NCI-H524 (cell line): ENCODE results near the gene CAPN15.
A peak's percentile ranks its signal among the peaks of the same experiment; 100 is the strongest.

Experiments used
- DNase-seq, 2 experiments: peaks; one replicate each; lab custom pipeline; 2025; lab: John Stamatoyannopoulos, UW

CAPN15 gene

GRCh38 chr16:546909-547770, 19.6 kb downstream of the CAPN15 start:
- DNase-seq, result no peak

DNA sequence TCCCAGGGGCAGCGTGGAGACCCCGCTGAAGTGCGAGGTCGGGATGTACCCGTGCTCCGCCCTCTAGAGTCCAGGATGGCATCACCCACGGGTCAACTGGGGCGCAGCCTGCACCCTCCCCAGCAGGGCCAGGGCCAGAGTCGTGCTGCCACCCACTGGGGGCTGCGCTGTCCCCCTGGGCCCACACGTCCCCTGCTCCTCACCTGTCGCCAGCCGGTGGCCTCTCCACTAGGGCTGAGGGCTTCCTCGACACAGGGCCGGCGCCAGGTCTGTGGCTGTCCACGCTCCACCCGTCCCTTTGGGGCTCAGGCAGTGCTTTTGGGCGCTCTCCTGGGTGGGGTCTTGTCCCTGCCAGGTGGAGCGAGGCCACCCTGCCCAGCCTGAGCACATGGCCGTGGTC, 21.1 kb downstream of the CAPN15 start:
- DNase-seq, result no peak

GRCh38 chr16:549544-550263, 22.2 kb downstream of the CAPN15 start:
- DNase-seq, result no peak

DNA sequence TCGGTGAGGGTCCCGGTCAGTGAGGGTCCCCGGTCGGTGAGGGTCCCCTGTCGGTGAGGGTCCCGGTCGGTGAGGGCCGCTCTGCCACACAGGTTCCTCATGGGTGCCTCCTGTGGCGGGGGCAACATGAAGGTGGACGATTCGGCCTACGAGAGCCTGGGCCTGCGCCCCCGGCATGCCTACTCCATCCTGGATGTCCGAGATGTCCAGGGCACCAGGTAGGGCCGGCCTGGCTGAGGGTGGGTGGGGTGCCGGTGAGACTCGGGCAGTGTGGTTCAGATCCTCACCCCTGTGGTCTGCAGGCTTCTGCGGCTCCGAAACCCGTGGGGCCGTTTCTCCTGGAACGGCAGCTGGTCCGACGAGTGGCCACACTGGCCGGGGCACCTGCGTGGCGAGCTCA, 23.7 kb downstream of the CAPN15 start:
- no peak for DNase-seq

- DNase-seq, result no peak
These were observed 24.7 kb downstream of the CAPN15 start for GRCh38 chr16:552171-552570.

DNA sequence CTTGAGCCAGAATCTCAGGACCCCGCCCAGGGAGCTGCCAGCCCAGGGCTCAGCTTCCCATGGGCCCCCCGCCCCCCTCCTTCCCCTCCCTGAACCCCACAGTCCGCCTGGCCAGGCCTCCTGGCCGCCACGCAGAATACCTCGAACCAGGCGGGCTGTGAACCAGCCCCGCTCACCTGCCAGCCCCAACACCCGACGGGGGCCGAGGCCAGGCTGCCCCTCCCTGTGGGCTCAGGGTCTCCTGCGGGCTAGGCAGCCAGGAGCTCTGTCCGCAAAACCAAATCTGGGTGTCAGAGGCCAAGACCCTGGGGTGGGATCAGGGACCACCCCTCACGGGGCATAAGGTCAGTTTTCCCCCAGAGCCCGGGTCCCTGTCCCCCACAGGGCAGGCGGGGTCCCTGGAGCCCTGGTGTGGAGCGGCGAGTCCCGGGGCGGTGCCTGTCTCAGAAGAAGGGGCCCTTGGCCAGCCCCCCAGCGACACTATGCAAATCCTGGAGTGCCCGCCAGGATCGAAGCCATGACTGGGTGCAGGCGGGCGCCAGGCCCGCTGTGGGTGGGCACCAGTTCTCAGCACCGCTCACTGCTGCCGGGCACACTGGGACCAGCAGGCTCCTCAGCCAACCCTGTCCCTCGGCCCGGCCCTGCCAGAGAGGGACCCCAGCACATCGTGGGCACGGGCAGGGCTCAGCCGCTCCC, 26.2 kb downstream of the CAPN15 start:
- no peak for DNase-seq

DNA sequence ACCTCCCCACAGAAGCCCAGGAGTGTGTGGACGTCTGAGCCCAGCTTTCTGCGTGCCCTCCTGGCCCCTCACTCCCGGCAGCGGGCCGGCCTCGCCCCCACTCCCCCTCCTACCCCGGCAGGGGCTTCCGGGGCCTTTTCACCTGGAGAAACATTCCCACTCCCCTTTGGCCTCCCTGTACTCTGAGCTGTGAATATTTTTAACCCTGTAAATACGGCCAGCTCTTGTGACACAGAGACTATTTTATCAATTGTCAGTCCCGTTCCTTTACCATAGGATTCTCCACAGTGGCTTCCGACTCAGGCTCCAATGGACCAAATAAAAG, 26.7 kb downstream of the CAPN15 start:
- DNase-seq, result no peak

DNA sequence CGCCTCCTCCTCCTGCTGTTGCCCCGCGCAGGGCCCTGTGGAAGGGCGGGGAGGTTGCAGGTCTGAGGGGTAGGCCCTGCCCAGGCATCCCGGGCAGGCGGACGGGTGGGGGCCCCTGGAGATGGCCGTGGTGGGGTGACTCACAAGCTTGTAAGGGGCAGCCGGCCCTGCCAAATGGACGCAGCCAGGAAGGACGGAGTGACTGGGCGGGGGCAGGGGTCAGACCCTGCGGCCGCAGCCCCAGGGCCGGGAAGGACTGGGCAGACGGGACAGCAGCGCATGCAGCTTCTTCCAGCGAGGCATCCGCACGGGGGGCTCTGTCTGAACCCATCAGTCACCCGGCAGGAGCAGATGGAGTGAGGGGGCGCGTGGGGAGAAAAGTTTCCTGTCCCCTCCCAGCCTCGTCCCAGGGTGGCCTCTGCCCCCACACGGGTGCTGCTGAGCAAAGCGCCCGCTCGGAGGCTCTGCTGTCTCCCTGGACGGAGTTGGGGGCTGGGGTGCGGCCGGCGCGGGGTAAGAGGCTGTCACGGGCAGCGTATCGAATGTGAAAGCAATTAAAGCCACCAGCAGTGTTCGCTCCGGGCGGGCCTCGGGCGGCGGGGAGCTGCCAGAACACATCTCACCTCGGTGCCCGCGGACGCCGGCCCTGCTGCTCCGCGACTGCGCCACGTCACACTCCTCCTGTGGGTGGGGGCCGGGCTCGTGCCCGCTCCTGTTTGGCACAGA, 27.3 kb downstream of the CAPN15 start:
- no peak for DNase-seq

DNA sequence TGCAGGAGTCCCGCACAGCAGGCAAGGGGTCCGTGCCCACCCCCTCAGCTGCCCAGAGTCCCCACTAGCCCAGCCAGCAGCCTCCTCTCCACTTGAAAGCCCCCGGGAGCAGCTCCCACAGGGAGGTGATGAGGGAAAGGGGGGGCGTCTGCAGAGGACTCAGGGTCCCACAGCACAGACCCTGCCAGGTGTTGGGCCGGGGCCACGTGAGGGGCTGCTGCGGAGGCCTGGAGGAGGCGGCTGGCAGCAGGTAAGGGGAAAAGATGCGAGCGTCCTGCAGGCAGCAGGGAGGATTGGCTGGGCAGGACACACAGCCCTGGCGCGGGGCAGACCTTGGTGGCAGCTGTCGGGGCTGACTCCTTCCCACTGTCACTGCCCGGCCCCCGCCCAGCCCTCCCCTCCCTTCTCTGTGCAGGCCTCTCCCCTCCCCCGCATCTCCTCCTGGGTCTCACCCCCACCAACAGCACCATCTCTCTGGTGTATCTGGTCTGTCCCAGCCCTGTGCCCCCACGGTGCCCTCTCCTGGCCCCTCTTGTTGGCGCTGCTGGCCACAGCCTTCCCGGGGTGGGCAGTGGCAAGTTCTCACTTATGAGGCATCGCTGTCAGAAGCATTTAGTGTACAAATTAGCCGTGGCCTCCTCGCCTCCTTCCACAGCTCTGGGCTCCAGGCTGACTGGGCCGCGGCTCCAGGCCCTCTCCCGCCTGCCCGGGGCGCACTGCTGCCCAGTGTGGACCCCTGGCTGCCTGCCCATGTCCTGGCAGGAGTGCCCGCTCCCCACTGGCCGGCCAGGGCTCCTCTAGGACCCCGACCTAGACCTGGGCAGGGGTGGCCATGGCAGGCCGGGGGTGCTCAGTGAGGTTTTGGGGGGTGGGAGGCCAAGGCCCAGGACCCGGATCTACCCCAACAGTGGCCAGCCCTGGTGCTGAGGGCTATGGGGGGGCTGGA, 28.3 kb downstream of the CAPN15 start:
- no peak for DNase-seq

DNA sequence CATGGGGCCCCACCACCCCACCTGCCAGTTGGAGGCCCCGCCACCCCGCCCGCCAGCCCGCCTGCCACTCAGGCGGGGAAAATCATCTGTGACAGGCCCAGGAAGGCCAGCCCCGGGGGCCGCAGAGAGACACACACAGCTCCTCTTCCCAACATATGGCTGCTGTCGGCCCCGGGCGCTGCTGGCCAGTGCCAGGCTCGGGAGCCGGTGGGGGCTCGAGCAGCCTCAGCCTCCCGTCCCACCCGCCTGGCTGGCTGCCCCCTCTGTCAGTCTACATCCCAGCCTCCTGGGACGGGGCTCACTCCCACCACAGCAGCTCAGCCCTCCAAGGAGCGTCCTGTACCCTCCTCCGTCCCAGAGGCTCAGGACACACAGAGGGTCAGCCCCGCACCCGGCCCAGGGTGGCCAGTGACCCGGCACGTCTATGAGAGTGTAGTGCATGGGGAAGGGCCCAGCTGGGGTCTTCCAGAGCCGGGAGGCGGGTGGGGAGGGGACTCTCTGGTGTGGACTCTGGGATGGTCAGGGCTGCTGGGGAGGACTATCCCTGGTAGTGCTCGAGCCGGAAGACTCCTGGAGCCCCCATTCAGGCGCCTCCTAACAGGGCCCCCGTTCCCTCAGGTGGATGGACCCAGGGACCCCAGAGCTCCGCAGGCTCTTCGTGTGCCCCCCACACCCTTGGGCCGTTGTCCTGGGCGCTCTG, 29.1 kb downstream of the CAPN15 start:
- DNase-seq, result no peak

- no peak for DNase-seq
These were observed 30.2 kb downstream of the CAPN15 start for GRCh38 chr16:557463-558297.

- no peak for DNase-seq
These were observed 30.9 kb downstream of the CAPN15 start for GRCh38 chr16:558298-559020.

DNA sequence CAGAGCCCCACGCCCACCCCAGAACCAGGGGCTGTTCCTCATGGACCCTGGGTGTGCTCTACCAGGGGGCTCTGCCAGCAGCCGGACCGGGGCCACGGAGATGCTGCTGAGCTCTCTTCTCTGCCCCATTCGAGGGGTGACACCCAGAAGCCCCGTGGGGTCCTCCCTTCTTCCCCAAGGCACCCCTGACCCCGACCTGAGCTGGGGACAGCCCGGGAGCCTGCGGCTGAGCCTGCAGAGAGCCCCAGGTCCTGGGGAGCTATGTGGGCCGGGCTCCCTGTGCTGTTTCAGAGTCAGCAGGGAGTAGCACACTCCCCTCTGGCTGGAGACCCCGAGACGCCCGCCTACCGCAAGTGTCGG, 31.5 kb downstream of the CAPN15 start:
- no peak for DNase-seq

DNA sequence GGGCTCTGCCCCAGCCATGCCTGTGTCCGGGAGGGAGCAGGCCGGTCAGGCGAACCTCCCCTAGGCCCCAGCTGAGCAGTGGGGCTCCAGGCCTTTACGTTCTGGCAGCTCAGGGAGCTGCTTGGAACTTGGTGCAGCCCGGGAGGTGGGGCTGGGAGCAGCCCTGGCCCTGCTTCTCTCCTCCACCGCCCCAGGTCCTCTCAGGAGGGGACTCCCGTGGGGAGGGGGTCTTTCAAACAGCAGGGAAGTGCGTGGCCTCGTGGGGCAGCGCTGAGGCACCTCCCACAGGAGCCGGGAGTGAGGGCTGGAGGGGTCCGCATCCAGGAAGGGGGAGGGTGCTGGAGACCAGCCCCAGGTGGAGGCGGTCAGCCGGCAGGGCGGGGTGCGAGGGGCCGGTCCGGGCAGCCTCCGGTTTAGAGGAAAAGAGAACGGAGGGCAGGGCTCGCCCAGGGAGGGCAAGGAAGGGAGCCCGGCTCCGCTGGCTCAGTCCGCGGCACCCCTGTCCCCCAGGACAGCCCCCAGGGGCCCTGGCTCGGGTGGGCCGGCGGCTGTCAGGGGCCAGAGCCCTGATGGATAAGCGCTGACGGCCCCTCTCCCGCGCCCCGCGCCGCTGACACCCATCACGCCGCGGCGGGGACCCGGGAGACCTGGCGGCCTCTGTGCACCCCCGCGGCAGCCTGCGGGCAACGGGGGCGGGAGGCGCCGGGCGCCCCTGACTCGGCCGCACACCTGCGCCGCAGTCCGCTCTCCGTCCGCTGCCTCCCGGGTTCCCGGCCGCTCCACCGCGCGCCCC, 32.1 kb downstream of the CAPN15 start:
- peak in 1 of 2 experiments; percentile 23 for DNase-seq

GRCh38 chr16:560204-560700, 32.7 kb downstream of the CAPN15 start, which contains the start of gene PRR35:
Gene PRR35 (plus strand): TSS chr16:560394. CDS start chr16:563295, 2,901 bp downstream.
- DNase-seq, result no peak

DNA sequence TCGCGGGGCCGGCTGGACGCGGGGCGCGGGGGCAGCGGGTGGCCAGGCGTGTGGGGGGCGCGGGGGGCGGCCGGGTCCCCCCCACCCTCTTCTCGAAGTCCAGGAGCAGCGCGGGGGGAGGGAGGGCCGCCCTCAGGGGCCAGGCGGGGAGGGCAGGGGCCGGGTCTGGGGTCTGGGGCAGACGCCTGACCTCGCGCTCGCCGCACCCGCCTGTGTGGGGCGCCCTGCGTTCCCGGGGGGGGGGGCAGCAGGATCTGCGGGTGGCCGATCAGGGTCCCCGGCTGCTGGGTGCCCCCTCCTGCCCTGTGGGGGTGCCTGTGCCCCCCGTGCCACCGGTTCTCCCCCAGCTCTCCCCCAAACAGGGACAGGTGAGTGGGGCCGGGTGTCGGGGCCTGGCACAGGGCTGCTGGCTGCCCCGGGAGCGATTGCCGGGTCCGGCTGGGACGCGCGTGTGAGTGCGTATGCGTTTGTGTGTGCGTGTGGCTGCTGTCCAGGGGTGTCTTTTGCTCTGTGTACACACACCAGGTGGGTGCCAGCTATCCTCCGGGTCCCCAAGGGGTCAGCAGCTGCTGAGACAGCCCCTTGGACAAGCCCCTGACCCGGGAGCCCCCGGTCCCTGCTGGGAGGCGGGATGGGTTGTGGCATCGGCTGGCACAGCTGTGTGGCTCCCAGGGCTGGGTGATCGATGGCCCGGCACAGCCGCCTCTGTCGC, 33.3 kb downstream of the CAPN15 start:
- no peak for DNase-seq

GRCh38 chr16:561413-561794, 33.9 kb downstream of the CAPN15 start:
- DNase-seq, result no peak
